ENCODE data around the gene CASQ2. TPM values are rescaled to one million over a fixed set of nuclear protein-coding genes. Genes with fewer than 3 reads are reported as not detected.

The CASQ2 gene
- total RNA-seq, 1 donor from 2014 or later: not detected

DNA sequence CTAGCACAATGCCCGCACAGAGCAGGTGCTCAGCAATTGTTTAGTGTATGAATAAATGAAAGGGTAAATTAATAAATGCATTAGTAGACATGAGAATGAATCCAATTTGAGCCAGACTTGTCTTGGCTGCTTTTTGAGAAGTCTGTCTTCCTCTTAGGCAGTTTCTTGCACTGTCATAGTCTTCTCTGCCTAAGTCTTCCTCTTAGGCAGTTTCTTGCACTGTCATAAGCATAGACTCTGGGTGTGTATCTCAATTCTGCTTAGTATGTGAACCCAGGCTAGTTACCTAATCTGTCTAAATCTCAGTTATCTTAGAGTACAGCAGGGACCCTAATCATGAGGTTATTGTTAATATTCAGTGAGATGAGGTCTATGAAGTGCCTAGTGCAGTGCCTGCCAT lies 45.2 kb upstream of the CASQ2 start:
- Histone ChIP-seq H3K9me3 (ENCODE audit: low read depth) (no peaks in the 10 kb centered on the region), H3K4me2 (no peak overlapping the region), H3K27me3 (no peaks in the 10 kb centered on the region), H3K9ac (no peak overlapping the region), H3K27ac (no peak overlapping the region), H3K79me2 (ENCODE audit: low read depth) (no peaks in the 10 kb centered on the region), H4K20me1 (ENCODE audit: low read depth) (no peaks in the 10 kb centered on the region), H3K36me3 (no peaks in the 10 kb centered on the region), H3F3A (ENCODE audit: low read depth) (no peaks in the 10 kb centered on the region), H3K4me3 (no peak overlapping the region), H2AFZ (replicated peaks) (no peak overlapping the region), H3K4me1 (no peaks in the 10 kb centered on the region)
- Mint-ChIP-seq H3K4me1 (no peaks in the 10 kb centered on the region), H3K27me3 (ENCODE audit: insufficient read depth, low read depth) (no peaks in the 10 kb centered on the region), H3K9me3 (no peaks in the 10 kb centered on the region), H3K4me3 (no peak overlapping the region), H3K27ac (no peak overlapping the region), H3K36me3 (no peaks in the 10 kb centered on the region)
- TF ChIP-seq, protein P1, sequence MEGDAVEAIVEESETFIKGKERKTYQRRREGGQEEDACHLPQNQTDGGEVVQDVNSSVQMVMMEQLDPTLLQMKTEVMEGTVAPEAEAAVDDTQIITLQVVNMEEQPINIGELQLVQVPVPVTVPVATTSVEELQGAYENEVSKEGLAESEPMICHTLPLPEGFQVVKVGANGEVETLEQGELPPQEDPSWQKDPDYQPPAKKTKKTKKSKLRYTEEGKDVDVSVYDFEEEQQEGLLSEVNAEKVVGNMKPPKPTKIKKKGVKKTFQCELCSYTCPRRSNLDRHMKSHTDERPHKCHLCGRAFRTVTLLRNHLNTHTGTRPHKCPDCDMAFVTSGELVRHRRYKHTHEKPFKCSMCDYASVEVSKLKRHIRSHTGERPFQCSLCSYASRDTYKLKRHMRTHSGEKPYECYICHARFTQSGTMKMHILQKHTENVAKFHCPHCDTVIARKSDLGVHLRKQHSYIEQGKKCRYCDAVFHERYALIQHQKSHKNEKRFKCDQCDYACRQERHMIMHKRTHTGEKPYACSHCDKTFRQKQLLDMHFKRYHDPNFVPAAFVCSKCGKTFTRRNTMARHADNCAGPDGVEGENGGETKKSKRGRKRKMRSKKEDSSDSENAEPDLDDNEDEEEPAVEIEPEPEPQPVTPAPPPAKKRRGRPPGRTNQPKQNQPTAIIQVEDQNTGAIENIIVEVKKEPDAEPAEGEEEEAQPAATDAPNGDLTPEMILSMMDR (IDR thresholded peaks at IDR 0.05): no peak
- no peak for TF ChIP-seq EZH2phosphoT487 (IDR thresholded peaks at IDR 0.05)
- TF ChIP-seq EZH2 (IDR thresholded peaks at IDR 0.05): no peak
- DNase-seq (ENCODE audit: low spot score): no peak

DNA sequence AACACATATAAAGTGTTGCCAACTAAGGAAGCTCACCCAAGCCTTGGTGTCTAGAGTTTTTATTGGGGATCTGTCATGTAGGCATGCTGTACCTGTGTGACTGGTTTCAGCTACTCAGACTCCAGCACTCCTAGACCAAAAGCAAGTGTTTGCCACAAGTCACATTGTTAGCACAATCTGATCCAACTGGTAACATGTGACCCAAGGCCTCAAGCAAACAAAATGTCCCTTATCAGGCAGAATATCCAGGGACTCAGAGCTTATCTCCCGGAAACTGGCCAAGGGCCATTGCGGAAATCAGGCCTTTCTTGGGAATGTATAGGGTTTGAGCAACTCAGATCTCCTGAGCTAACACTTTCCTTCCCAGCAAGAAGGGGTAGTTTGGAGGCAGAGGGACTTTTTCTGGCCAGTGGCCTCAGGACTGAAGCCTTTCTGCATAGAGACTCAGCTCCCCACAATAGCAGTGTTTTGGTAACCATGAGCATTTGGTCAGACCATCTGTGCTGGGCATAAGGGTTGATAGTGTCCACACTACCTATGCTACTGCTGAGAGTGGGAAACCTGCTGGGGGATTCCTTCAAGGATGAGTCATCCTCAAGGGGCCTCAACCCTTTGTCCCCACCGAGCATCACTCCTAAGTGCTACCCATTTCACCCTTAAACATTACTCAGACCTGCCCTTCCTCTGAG lies 42.8 kb upstream of the CASQ2 start:
- no peak overlapping the region for H3K27ac Mint-ChIP-seq
- no peaks in the 10 kb centered on the region for H3K27me3 Mint-ChIP-seq (ENCODE audit: insufficient read depth, low read depth)
- no peak overlapping the region for H3K4me3 ChIP-seq
- H3K9me3 ChIP-seq (ENCODE audit: low read depth): no peaks in the 10 kb centered on the region
- no peaks in the 10 kb centered on the region for H3K4me1 Mint-ChIP-seq
- H2AFZ ChIP-seq (replicated peaks): no peak overlapping the region
- DNase-seq (ENCODE audit: low spot score): no peak
- no peak overlapping the region for H3K9ac ChIP-seq
- H3K27me3 ChIP-seq: no peaks in the 10 kb centered on the region
- no peaks in the 10 kb centered on the region for H3K36me3 ChIP-seq
- no peak overlapping the region for H3K4me2 ChIP-seq
- no peak for TF ChIP-seq EZH2phosphoT487 (IDR thresholded peaks at IDR 0.05)
- TF ChIP-seq, protein P1 (IDR thresholded peaks at IDR 0.05): no peak
- no peak for TF ChIP-seq EZH2 (IDR thresholded peaks at IDR 0.05)
- no peaks in the 10 kb centered on the region for H3K9me3 Mint-ChIP-seq
- H3K27ac ChIP-seq: no peak overlapping the region
- H3K79me2 ChIP-seq (ENCODE audit: low read depth): no peaks in the 10 kb centered on the region
- no peaks in the 10 kb centered on the region for H3K4me1 ChIP-seq
- H3K36me3 Mint-ChIP-seq: no peaks in the 10 kb centered on the region
- H3F3A ChIP-seq (ENCODE audit: low read depth): no peaks in the 10 kb centered on the region
- no peaks in the 10 kb centered on the region for H4K20me1 ChIP-seq (ENCODE audit: low read depth)
- no peak overlapping the region for H3K4me3 Mint-ChIP-seq

DNA sequence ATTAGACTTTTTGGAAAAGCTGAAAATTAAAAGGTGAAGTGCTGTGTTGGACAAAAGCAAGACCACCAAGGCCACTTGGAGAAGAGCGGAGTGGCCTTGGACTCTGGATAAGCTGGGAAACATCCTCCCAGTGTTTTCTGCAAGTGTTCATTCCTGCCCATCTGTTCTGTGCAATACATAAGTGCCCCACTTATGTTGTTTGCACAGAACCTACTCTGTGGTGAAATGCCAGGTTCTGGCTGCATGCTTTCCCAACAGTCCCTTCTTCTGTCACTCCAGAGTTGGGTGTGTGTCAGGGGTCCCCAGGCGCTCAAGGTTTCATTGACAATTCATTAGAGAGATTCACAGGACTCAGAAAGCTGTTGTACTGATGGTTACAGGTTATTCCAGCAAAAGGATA lies 42.1 kb upstream of the CASQ2 start:
- Mint-ChIP-seq H3K4me3 (no peak overlapping the region), H3K36me3 (no peaks in the 10 kb centered on the region), H3K27me3 (ENCODE audit: insufficient read depth, low read depth) (no peaks in the 10 kb centered on the region), H3K27ac (no peak overlapping the region), H3K4me1 (no peaks in the 10 kb centered on the region), H3K9me3 (peaks cover under 1% of the 10 kb centered on the region)
- H3K9me3 ChIP-seq (ENCODE audit: low read depth): no peaks in the 10 kb centered on the region
- DNase-seq (ENCODE audit: low spot score): no peak
- TF ChIP-seq EZH2phosphoT487 (IDR thresholded peaks at IDR 0.05) (no peak), EZH2 (IDR thresholded peaks at IDR 0.05) (no peak)
- TF ChIP-seq, protein P1 (IDR thresholded peaks at IDR 0.05): no peak
- H2AFZ ChIP-seq (replicated peaks): no peak overlapping the region
- no peak overlapping the region for H3K9ac ChIP-seq
- no peaks in the 10 kb centered on the region for H3K79me2 ChIP-seq (ENCODE audit: low read depth)
- no peaks in the 10 kb centered on the region for H3F3A ChIP-seq (ENCODE audit: low read depth)
- no peaks in the 10 kb centered on the region for H3K36me3 ChIP-seq
- H3K4me3 ChIP-seq: no peak overlapping the region
- H3K4me1 ChIP-seq: no peaks in the 10 kb centered on the region
- no peaks in the 10 kb centered on the region for H4K20me1 ChIP-seq (ENCODE audit: low read depth)
- no peak overlapping the region for H3K4me2 ChIP-seq
- H3K27ac ChIP-seq: no peak overlapping the region
- no peaks in the 10 kb centered on the region for H3K27me3 ChIP-seq
